ENCODE data around the gene SLC27A5. TPM values are rescaled to one million over a fixed set of nuclear protein-coding genes. Genes with fewer than 3 reads are reported as not detected.

SLC27A5 gene
- polyA plus RNA-seq, 1 of the 3 experiments (the other 2 are of a cell fraction) = 57.3 TPM

DNA sequence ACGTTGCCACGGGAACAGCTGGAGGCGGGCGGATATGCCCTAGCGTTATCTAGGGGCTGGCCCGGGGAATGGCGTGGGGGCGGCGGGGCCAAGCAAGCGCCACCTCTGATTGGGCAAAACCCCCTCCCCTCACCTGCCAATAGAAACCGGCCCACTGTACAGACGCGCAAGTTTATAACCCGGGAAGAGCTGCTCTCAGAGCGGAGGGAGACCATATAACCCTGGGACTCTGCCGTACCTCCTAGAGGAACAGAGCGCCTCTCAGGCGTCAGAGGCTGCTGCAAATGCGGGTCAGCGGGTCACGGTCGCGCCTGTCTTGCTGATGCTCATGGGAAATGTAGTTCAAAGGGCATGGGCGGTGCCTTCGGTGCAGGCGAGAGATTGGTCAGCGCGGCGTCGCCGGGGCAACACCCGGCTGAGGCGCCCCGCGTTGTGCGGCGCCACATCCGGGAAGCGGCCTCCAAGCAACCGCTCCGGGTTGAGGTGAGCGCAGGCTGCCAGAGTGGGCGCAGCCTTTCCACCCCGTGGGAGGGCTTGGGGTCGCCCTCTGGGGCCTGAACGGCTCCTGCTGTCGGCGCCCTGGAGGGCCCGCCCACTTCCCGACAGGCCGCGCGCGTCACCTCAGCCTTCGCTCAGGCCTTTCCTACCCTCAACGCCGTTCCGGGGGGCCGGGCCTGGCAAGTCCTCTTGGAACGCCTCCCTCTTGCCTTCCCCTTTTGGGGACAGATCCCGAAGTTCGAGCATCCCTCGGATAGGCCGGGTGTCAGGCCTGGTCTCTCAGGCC is 35.9 kb downstream of the SLC27A5 start, which contains the start of gene ZNF446 (continued):
- TF ChIP-seq, protein P1, sequence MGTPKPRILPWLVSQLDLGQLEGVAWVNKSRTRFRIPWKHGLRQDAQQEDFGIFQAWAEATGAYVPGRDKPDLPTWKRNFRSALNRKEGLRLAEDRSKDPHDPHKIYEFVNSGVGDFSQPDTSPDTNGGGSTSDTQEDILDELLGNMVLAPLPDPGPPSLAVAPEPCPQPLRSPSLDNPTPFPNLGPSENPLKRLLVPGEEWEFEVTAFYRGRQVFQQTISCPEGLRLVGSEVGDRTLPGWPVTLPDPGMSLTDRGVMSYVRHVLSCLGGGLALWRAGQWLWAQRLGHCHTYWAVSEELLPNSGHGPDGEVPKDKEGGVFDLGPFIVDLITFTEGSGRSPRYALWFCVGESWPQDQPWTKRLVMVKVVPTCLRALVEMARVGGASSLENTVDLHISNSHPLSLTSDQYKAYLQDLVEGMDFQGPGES (IDR thresholded peaks at IDR 0.05; ENCODE audit: low read depth, low read length) = no peak
- TF ChIP-seq JUND (IDR thresholded peaks at IDR 0.05) (no peak), NFIC (IDR thresholded peaks at IDR 0.05; ENCODE audit: borderline replicate concordance) (0 out of 2 replicates have a peak, but pooled peaks have one; percentile 5), TCF12 (IDR thresholded peaks at IDR 0.05) (no peak), MXI1 (IDR thresholded peaks at IDR 0.05; ENCODE audit: low read depth, low read length) (peak; percentile 78), RFX5 (IDR thresholded peaks at IDR 0.05; ENCODE audit: low read length) (no peak), TAF1 (IDR thresholded peaks at IDR 0.05; ENCODE audit: borderline replicate concordance, low read depth, low read length) (no peak; the same call in 1 of the 2 replicates), MEF2A (IDR thresholded peaks at IDR 0.05; ENCODE audit: borderline replicate concordance, low read depth) (no peak), RXRA (IDR thresholded peaks at IDR 0.05; ENCODE audit: borderline replicate concordance, low read depth) (no peak; the same call in 1 of the 2 replicates), FOXM1 (IDR thresholded peaks at IDR 0.05; ENCODE audit: low read depth) (no peak), TEAD4 (IDR thresholded peaks at IDR 0.05; ENCODE audit: borderline replicate concordance, insufficient read depth) (peak; percentile 13; the same call in 1 of the 2 replicates), FOSL2 (IDR thresholded peaks at IDR 0.05; ENCODE audit: borderline replicate concordance, low read depth) (no peak), GATA2 (CRISPR knock-in tag; IDR thresholded peaks at IDR 0.05) (no peak), SMC3 (IDR thresholded peaks at IDR 0.05; ENCODE audit: low read depth, low read length) (no peak), FOXJ3 (CRISPR knock-in tag; IDR thresholded peaks at IDR 0.05) (no peak), EZH2phosphoT487 (IDR thresholded peaks at IDR 0.05; ENCODE audit: borderline replicate concordance, low read depth) (no peak), EP300 (IDR thresholded peaks at IDR 0.05; ENCODE audit: borderline replicate concordance in 1 of 2, low read depth in 1 of 2, low read length in 1 of 2) (no peak)
- TF ChIP-seq, protein P2, sequence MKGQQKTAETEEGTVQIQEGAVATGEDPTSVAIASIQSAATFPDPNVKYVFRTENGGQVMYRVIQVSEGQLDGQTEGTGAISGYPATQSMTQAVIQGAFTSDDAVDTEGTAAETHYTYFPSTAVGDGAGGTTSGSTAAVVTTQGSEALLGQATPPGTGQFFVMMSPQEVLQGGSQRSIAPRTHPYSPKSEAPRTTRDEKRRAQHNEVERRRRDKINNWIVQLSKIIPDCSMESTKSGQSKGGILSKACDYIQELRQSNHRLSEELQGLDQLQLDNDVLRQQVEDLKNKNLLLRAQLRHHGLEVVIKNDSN (IDR thresholded peaks at IDR 0.05; ENCODE audit: borderline replicate concordance, low read depth) = 0 out of 2 replicates have a peak, but pooled peaks have one; percentile 22
- TF ChIP-seq, protein P3, sequence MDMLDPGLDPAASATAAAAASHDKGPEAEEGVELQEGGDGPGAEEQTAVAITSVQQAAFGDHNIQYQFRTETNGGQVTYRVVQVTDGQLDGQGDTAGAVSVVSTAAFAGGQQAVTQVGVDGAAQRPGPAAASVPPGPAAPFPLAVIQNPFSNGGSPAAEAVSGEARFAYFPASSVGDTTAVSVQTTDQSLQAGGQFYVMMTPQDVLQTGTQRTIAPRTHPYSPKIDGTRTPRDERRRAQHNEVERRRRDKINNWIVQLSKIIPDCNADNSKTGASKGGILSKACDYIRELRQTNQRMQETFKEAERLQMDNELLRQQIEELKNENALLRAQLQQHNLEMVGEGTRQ (IDR thresholded peaks at IDR 0.05; ENCODE audit: borderline replicate concordance, low read depth, low read length) = no peak
- TF ChIP-seq, protein P4, sequence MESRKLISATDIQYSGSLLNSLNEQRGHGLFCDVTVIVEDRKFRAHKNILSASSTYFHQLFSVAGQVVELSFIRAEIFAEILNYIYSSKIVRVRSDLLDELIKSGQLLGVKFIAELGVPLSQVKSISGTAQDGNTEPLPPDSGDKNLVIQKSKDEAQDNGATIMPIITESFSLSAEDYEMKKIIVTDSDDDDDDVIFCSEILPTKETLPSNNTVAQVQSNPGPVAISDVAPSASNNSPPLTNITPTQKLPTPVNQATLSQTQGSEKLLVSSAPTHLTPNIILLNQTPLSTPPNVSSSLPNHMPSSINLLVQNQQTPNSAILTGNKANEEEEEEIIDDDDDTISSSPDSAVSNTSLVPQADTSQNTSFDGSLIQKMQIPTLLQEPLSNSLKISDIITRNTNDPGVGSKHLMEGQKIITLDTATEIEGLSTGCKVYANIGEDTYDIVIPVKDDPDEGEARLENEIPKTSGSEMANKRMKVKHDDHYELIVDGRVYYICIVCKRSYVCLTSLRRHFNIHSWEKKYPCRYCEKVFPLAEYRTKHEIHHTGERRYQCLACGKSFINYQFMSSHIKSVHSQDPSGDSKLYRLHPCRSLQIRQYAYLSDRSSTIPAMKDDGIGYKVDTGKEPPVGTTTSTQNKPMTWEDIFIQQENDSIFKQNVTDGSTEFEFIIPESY (IDR thresholded peaks at IDR 0.05; ENCODE audit: borderline replicate concordance, low read depth) = peak; percentile 73
- TF ChIP-seq, protein P5, sequence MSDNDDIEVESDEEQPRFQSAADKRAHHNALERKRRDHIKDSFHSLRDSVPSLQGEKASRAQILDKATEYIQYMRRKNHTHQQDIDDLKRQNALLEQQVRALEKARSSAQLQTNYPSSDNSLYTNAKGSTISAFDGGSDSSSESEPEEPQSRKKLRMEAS (IDR thresholded peaks at IDR 0.05; ENCODE audit: low read depth) = peak; percentile 39
- TF ChIP-seq, protein P6, sequence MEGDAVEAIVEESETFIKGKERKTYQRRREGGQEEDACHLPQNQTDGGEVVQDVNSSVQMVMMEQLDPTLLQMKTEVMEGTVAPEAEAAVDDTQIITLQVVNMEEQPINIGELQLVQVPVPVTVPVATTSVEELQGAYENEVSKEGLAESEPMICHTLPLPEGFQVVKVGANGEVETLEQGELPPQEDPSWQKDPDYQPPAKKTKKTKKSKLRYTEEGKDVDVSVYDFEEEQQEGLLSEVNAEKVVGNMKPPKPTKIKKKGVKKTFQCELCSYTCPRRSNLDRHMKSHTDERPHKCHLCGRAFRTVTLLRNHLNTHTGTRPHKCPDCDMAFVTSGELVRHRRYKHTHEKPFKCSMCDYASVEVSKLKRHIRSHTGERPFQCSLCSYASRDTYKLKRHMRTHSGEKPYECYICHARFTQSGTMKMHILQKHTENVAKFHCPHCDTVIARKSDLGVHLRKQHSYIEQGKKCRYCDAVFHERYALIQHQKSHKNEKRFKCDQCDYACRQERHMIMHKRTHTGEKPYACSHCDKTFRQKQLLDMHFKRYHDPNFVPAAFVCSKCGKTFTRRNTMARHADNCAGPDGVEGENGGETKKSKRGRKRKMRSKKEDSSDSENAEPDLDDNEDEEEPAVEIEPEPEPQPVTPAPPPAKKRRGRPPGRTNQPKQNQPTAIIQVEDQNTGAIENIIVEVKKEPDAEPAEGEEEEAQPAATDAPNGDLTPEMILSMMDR (IDR thresholded peaks at IDR 0.05) = no peak; the same call in 1 of the 2 replicates
- TF ChIP-seq, protein P7, sequence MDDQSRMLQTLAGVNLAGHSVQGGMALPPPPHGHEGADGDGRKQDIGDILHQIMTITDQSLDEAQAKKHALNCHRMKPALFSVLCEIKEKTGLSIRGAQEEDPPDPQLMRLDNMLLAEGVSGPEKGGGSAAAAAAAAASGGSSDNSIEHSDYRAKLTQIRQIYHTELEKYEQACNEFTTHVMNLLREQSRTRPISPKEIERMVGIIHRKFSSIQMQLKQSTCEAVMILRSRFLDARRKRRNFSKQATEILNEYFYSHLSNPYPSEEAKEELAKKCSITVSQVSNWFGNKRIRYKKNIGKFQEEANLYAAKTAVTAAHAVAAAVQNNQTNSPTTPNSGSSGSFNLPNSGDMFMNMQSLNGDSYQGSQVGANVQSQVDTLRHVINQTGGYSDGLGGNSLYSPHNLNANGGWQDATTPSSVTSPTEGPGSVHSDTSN (IDR thresholded peaks at IDR 0.05) = peak; percentile 39

Measured in SK-N-SH (cell line).